T-helper 2 cell treated with Interferon-gamma antibody and Interleukin-4, amounts not matched to agents 5 μg/mL and 100 μg/mL, for 36 hours (primary cell): ENCODE data around the gene ATF4.

ENCODE experiments used
- DNase-seq: peaks from one replicate; pipeline ENCODE4 v3.0.0; 2021; ENCODE audit warnings: low spot score
- H3K27ac Mint-ChIP-seq: one replicate; pipeline ENCODE4 v1.8.0; 2021; ENCODE audit warnings: mild to moderate bottlenecking, mixed read lengths
- H3K27me3 Mint-ChIP-seq: one replicate; pipeline ENCODE4 v1.8.0; 2021; ENCODE audit warnings: low read depth, mixed read lengths
- H3K36me3 Mint-ChIP-seq: one replicate; pipeline ENCODE4 v1.8.0; 2021; ENCODE audit warnings: low read depth, mixed read lengths
- H3K4me1 Mint-ChIP-seq: one replicate; pipeline ENCODE4 v1.8.0; 2021; ENCODE audit warnings: low read depth, mixed read lengths
- H3K4me3 Mint-ChIP-seq: one replicate; pipeline ENCODE4 v1.8.0; 2022; ENCODE audit warnings: mild to moderate bottlenecking, moderate library complexity, mixed read lengths
- H3K9me3 Mint-ChIP-seq: one replicate; pipeline ENCODE4 v1.8.0; 2021; ENCODE audit warnings: mixed read lengths

The ATF4 gene

GRCh38 chr22:39481054-39481453 is 39.3 kb upstream of the ATF4 start:
- no peak overlapping the region for H3K4me3 Mint-ChIP-seq
- H3K4me1 Mint-ChIP-seq = no peaks in the 10 kb centered on the region
- no peak overlapping the region for H3K27ac Mint-ChIP-seq
- H3K9me3 Mint-ChIP-seq = no peaks in the 10 kb centered on the region
- no peaks in the 10 kb centered on the region for H3K27me3 Mint-ChIP-seq
- H3K36me3 Mint-ChIP-seq = no peaks in the 10 kb centered on the region
- DNase-seq = no peak

GRCh38 chr22:39481595-39481994 is 38.8 kb upstream of the ATF4 start:
- Mint-ChIP-seq H3K36me3 (no peaks in the 10 kb centered on the region), H3K27me3 (no peaks in the 10 kb centered on the region), H3K4me3 (no peak overlapping the region), H3K9me3 (no peaks in the 10 kb centered on the region), H3K27ac (no peak overlapping the region), H3K4me1 (no peaks in the 10 kb centered on the region)
- no peak for DNase-seq

GRCh38 chr22:39482768-39483167 is 37.6 kb upstream of the ATF4 start:
- no peaks in the 10 kb centered on the region for H3K27me3 Mint-ChIP-seq
- no peaks in the 10 kb centered on the region for H3K4me1 Mint-ChIP-seq
- no peaks in the 10 kb centered on the region for H3K36me3 Mint-ChIP-seq
- no peaks in the 10 kb centered on the region for H3K9me3 Mint-ChIP-seq
- H3K4me3 Mint-ChIP-seq = no peak overlapping the region
- H3K27ac Mint-ChIP-seq = no peak overlapping the region
- DNase-seq = no peak

- Mint-ChIP-seq H3K9me3 (no peaks in the 10 kb centered on the region), H3K4me3 (no peak overlapping the region), H3K4me1 (peaks cover 8% of the 10 kb centered on the region), H3K27me3 (no peaks in the 10 kb centered on the region), H3K36me3 (no peaks in the 10 kb centered on the region), H3K27ac (no peak overlapping the region)
- no peak for DNase-seq
Measured at GRCh38 chr22:39486951-39487825, 33.2 kb upstream of the ATF4 start.

- Mint-ChIP-seq H3K27ac (no peak overlapping the region), H3K36me3 (no peaks in the 10 kb centered on the region), H3K4me3 (no peak overlapping the region), H3K27me3 (no peaks in the 10 kb centered on the region), H3K9me3 (no peaks in the 10 kb centered on the region), H3K4me1 (peaks cover 8% of the 10 kb centered on the region)
- DNase-seq = no peak
Measured at GRCh38 chr22:39487826-39488520, 32.4 kb upstream of the ATF4 start.

GRCh38 chr22:39488563-39489083 is 31.7 kb upstream of the ATF4 start:
- no peak for DNase-seq
- Mint-ChIP-seq H3K36me3 (no peaks in the 10 kb centered on the region), H3K9me3 (no peaks in the 10 kb centered on the region), H3K4me3 (no peak overlapping the region), H3K27me3 (no peaks in the 10 kb centered on the region), H3K27ac (no peak overlapping the region), H3K4me1 (peaks cover 10% of the 10 kb centered on the region)

GRCh38 chr22:39489094-39490068 is 31.0 kb upstream of the ATF4 start:
- DNase-seq = no peak
- Mint-ChIP-seq H3K27ac (no peak overlapping the region), H3K36me3 (no peaks in the 10 kb centered on the region), H3K4me3 (no peak overlapping the region), H3K27me3 (no peaks in the 10 kb centered on the region), H3K9me3 (no peaks in the 10 kb centered on the region), H3K4me1 (peaks cover 10% of the 10 kb centered on the region)

- H3K4me3 Mint-ChIP-seq = no peak overlapping the region
- peaks cover 14% of the 10 kb centered on the region for H3K4me1 Mint-ChIP-seq
- H3K27me3 Mint-ChIP-seq = no peaks in the 10 kb centered on the region
- H3K36me3 Mint-ChIP-seq = no peaks in the 10 kb centered on the region
- no peaks in the 10 kb centered on the region for H3K9me3 Mint-ChIP-seq
- H3K27ac Mint-ChIP-seq = no peak overlapping the region
- peak; percentile 74 for DNase-seq
Measured at GRCh38 chr22:39490135-39490798, 30.1 kb upstream of the ATF4 start.

- Mint-ChIP-seq H3K4me3 (no peak overlapping the region), H3K27ac (no peak overlapping the region), H3K27me3 (no peaks in the 10 kb centered on the region), H3K36me3 (no peaks in the 10 kb centered on the region), H3K4me1 (peaks cover 14% of the 10 kb centered on the region), H3K9me3 (no peaks in the 10 kb centered on the region)
- no peak for DNase-seq
Measured at GRCh38 chr22:39490966-39491680, 29.2 kb upstream of the ATF4 start.

- Mint-ChIP-seq H3K9me3 (no peaks in the 10 kb centered on the region), H3K36me3 (no peaks in the 10 kb centered on the region), H3K27me3 (no peaks in the 10 kb centered on the region), H3K4me1 (peaks cover 14% of the 10 kb centered on the region), H3K4me3 (no peak overlapping the region), H3K27ac (no peak overlapping the region)
- DNase-seq = no peak
Measured at GRCh38 chr22:39491696-39492095, 28.7 kb upstream of the ATF4 start.

GRCh38 chr22:39492186-39492585 is 28.2 kb upstream of the ATF4 start:
- Mint-ChIP-seq H3K27ac (no peak overlapping the region), H3K4me1 (peaks cover 14% of the 10 kb centered on the region), H3K4me3 (no peak overlapping the region), H3K27me3 (no peaks in the 10 kb centered on the region), H3K9me3 (no peaks in the 10 kb centered on the region), H3K36me3 (no peaks in the 10 kb centered on the region)
- no peak for DNase-seq

- H3K9me3 Mint-ChIP-seq = no peaks in the 10 kb centered on the region
- H3K27me3 Mint-ChIP-seq = no peaks in the 10 kb centered on the region
- no peak overlapping the region for H3K4me3 Mint-ChIP-seq
- H3K4me1 Mint-ChIP-seq = peaks cover 14% of the 10 kb centered on the region
- DNase-seq = no peak
- H3K36me3 Mint-ChIP-seq = no peaks in the 10 kb centered on the region
- H3K27ac Mint-ChIP-seq = no peak overlapping the region
Measured at GRCh38 chr22:39493759-39494158, 26.6 kb upstream of the ATF4 start.
